Measurements from ENCODE around the gene NPHP1.
"Not testable (repeated sequence)": the region's sequence is repeated elsewhere in the genome, so short reads cannot be mapped to it uniquely, and the experiment has no call there.

The NPHP1 gene

GRCh38 chr2:110124939-110125691 is 79.7 kb downstream of the NPHP1 start:
- no peaks in the 10 kb centered on the region for H3K36me3 Mint-ChIP-seq
- H3K9me3 Mint-ChIP-seq: no peaks in the 10 kb centered on the region
- H3K4me3 Mint-ChIP-seq: no peak overlapping the region
- ATAC-seq: no peak
- no peaks in the 10 kb centered on the region for H3K4me1 Mint-ChIP-seq
- H3K27me3 Mint-ChIP-seq: no peaks in the 10 kb centered on the region
- no peak overlapping the region for H3K27ac Mint-ChIP-seq

- no peak for ATAC-seq
- Mint-ChIP-seq H3K4me3 (no peak overlapping the region), H3K27me3 (no peaks in the 10 kb centered on the region), H3K9me3 (no peaks in the 10 kb centered on the region), H3K4me1 (no peaks in the 10 kb centered on the region), H3K27ac (no peak overlapping the region), H3K36me3 (no peaks in the 10 kb centered on the region)
These were observed 80.6 kb downstream of the NPHP1 start for GRCh38 chr2:110124038-110124825.

DNA sequence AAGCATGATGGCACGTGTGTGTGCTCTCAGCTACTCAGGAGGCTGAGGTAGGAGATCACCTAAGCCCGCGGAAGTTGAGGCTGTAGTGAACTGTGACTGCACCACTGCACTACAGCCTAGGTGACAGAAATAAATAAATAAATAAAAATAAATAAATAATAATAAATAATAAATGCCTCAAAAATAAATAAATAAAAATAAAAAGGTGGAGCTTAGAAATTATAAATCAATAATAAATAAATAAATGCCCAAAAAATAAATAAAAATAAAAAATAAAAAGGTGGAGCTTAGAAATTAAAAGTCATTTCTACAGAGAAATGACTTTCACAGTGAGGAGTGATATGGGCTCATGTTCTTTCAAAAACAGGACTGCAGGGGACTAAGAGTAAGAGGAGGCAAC is 83.2 kb downstream of the NPHP1 start:
- no peaks in the 10 kb centered on the region for H3K36me3 Mint-ChIP-seq
- H3K4me3 Mint-ChIP-seq: no peak overlapping the region
- no peak for ATAC-seq
- no peaks in the 10 kb centered on the region for H3K9me3 Mint-ChIP-seq
- no peaks in the 10 kb centered on the region for H3K4me1 Mint-ChIP-seq
- H3K27me3 Mint-ChIP-seq: peaks cover 22% of the 10 kb centered on the region
- no peak overlapping the region for H3K27ac Mint-ChIP-seq

- Mint-ChIP-seq H3K4me3 (no peak overlapping the region), H3K36me3 (no peaks in the 10 kb centered on the region), H3K27ac (no peak overlapping the region), H3K9me3 (no peaks in the 10 kb centered on the region), H3K27me3 (peaks cover 28% of the 10 kb centered on the region), H3K4me1 (no peaks in the 10 kb centered on the region)
- ATAC-seq: no peak
These were observed 83.8 kb downstream of the NPHP1 start for GRCh38 chr2:110121052-110121334.

GRCh38 chr2:110120171-110121051 is 84.4 kb downstream of the NPHP1 start:
- no peak for ATAC-seq
- no peak overlapping the region for H3K27ac Mint-ChIP-seq

GRCh38 chr2:110116033-110116710 is 88.6 kb downstream of the NPHP1 start:
- Mint-ChIP-seq H3K9me3 (peaks cover 3% of the 10 kb centered on the region), H3K4me1 (no peaks in the 10 kb centered on the region), H3K36me3 (no peaks in the 10 kb centered on the region), H3K27ac (no peak overlapping the region), H3K27me3 (peaks cover 44% of the 10 kb centered on the region), H3K4me3 (no peak overlapping the region)
- no peak for ATAC-seq

More at GRCh38 chr2:110120171-110121051, 84.4 kb downstream of the NPHP1 start:
- Mint-ChIP-seq H3K9me3 (no peaks in the 10 kb centered on the region), H3K27me3 (peaks cover 34% of the 10 kb centered on the region), H3K4me1 (no peaks in the 10 kb centered on the region), H3K36me3 (no peaks in the 10 kb centered on the region), H3K4me3 (no peak overlapping the region)

GRCh38 chr2:110115291-110116032 is 89.4 kb downstream of the NPHP1 start, which contains the start of gene MALL:
Gene MALL, minus strand, starts transcription at chr2:110115822. Its CDS starts 30 bp downstream, at chr2:110115792.
- ATAC-seq: peak; percentile 32
- H3K27me3 Mint-ChIP-seq: peaks cover 48% of the 10 kb centered on the region
- H3K4me3 Mint-ChIP-seq: no peak within 1 kb of the TSS
- peaks cover 3% of the 10 kb centered on the region for H3K9me3 Mint-ChIP-seq
- no peak within 1 kb of the TSS for H3K27ac Mint-ChIP-seq
- no peaks in the 10 kb centered on the region for H3K4me1 Mint-ChIP-seq
- no peaks in the 10 kb centered on the region for H3K36me3 Mint-ChIP-seq

DNA sequence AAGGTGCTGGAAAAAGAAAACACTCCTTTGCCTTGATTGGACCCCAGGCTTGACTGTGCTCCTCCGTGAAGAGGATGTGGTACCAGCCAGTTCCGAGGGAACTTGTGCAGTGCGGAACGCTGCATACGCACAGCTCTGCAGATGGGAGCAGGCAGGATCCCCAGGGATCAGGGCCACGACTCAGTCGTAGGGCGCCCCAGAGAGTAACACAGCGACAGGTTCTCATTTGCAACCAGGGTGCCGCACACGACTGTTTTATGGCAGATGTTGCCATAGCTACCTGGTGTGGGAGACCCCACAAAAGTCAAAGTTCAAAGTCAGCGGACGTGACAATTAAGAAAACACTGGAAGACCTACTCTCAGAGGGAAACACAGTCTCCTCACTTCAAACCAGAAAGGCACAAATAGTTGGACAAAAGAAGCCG is 90.0 kb downstream of the NPHP1 start:
- Mint-ChIP-seq H3K27ac (no peak overlapping the region), H3K36me3 (no peaks in the 10 kb centered on the region), H3K4me1 (no peaks in the 10 kb centered on the region)

DNA sequence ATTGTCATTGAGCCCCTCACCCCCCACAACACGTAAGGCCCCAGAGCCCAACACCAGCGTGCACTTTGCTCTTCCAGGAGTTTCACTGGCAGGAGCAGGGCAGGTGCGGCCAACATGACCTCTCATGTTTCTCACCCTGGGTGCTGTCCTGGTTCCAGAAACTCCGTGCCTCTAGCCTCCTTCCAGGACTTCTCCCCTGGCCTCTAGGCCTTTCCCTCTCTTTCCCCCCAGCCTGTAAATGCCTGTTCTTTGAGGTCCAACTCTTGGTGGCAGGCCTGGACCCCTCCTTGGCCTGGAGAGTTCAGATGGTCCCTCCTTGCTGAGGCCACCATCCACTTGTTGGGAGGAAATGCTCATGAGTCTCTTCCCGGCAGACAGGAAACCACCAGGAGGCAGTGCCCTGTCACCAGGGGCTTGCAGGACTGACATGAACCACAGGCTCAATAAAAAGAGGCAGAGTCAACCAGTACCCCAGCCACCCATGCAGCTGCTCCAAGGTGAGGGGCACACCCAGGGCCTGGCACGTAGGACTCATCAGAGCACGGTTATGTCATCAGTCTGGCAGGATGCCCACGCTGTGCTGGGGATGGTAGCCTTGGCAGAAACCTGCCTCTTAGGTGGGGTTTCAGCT is 90.7 kb downstream of the NPHP1 start:
- Mint-ChIP-seq H3K27ac (no peak overlapping the region), H3K4me3 (no peak overlapping the region), H3K9me3 (peaks cover 7% of the 10 kb centered on the region), H3K27me3 (peaks cover 62% of the 10 kb centered on the region), H3K4me1 (no peaks in the 10 kb centered on the region), H3K36me3 (no peaks in the 10 kb centered on the region)
- peak; percentile 53 for ATAC-seq

More for the DNA sequence above, 90.0 kb downstream of the NPHP1 start:
- peaks cover 54% of the 10 kb centered on the region for H3K27me3 Mint-ChIP-seq
- ATAC-seq: no peak
- H3K9me3 Mint-ChIP-seq: peaks cover 7% of the 10 kb centered on the region
- H3K4me3 Mint-ChIP-seq: no peak overlapping the region

DNA sequence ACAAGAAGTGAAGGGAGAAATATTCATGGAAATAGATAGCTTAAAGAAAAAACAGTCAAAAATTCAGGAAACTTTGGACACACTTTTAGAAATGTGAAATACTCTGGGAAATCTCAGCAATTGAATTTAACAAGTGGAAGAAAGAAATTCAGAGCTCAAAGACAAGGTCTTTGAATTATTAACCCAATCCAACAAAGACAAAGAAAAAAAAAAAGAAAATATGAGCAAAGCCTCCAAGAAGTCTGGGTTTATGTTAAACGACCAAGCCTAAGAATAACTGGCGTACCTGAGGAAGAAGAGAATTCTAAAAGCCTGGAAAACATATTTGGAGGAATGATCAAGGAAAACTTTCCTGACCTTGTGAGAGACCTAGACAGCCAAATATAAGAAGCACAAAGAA is 96.5 kb downstream of the NPHP1 start:
- not testable (repeated sequence) for H3K4me3 Mint-ChIP-seq, H3K4me1 Mint-ChIP-seq, ATAC-seq, H3K27ac Mint-ChIP-seq, H3K36me3 Mint-ChIP-seq
- Mint-ChIP-seq H3K27me3 (peaks cover 75% of the 10 kb centered on the region), H3K9me3 (peaks cover 13% of the 10 kb centered on the region)

GRCh38 chr2:110107092-110108079 is 97.4 kb downstream of the NPHP1 start:
- no peak overlapping the region for H3K4me3 Mint-ChIP-seq
- no peaks in the 10 kb centered on the region for H3K36me3 Mint-ChIP-seq
- H3K4me1 Mint-ChIP-seq: no peaks in the 10 kb centered on the region
- peaks cover 10% of the 10 kb centered on the region for H3K9me3 Mint-ChIP-seq
- H3K27ac Mint-ChIP-seq: no peak overlapping the region
- peaks cover 84% of the 10 kb centered on the region for H3K27me3 Mint-ChIP-seq
- ATAC-seq: no peak

DNA sequence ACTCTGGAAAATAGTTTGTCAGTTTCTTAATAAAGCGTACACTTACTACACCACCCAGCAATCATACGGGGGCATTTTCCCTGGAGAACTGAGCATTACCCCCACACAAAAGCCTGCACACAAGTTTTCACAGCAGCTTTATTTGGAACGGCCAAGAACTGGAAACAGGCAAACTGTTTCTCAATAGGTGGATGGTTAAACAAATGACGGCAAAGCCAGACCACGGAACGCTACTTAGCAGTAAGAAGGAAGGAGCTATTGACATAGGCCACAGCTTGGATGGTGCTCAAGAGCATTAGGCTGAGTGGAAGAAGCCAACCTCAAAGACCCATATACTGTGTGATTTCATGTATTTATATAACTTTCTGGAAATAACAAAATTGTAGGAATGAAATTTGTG is 98.2 kb downstream of the NPHP1 start:
- Mint-ChIP-seq H3K27ac (no peak overlapping the region), H3K9me3 (peaks cover 10% of the 10 kb centered on the region), H3K4me1 (no peaks in the 10 kb centered on the region), H3K27me3 (peaks cover 92% of the 10 kb centered on the region), H3K36me3 (no peaks in the 10 kb centered on the region), H3K4me3 (no peak overlapping the region)
- no peak for ATAC-seq
